ENCODE measurements around the gene C5orf15.

Gene C5orf15

GRCh38 chr5:133924221-133924920, 44.1 kb downstream of the C5orf15 start:
- no peak; the same call in 1 of the 3 replicates for ATAC-seq
- TF ChIP-seq GLIS3 (CRISPR knock-in tag; IDR thresholded peaks at IDR 0.05) (no peak), OSR1 (CRISPR knock-in tag; IDR thresholded peaks at IDR 0.05) (no peak), TCF4 (CRISPR knock-in tag; IDR thresholded peaks at IDR 0.05; ENCODE audit: borderline replicate concordance) (no peak), CSDC2 (CRISPR knock-in tag; IDR thresholded peaks at IDR 0.05) (no peak), ZNF8 (CRISPR knock-in tag; IDR thresholded peaks at IDR 0.05) (no peak), PPARA (CRISPR knock-in tag; IDR thresholded peaks at IDR 0.05; ENCODE audit: borderline replicate concordance) (no peak), BACH2 (CRISPR knock-in tag; IDR thresholded peaks at IDR 0.05; ENCODE audit: borderline replicate concordance) (no peak), ZNF70 (CRISPR knock-in tag; IDR thresholded peaks at IDR 0.05) (no peak), ZFP3 (CRISPR knock-in tag; IDR thresholded peaks at IDR 0.05) (no peak), CREB5 (CRISPR knock-in tag; IDR thresholded peaks at IDR 0.05; ENCODE audit: low read depth) (no peak), ARNTL (CRISPR knock-in tag; IDR thresholded peaks at IDR 0.05; ENCODE audit: borderline replicate concordance, low read depth) (no peak), ZNF565 (CRISPR knock-in tag; conservative IDR thresholded peaks at IDR 0.05; ENCODE audit: low read depth) (no peak), ISL1 (CRISPR knock-in tag; IDR thresholded peaks at IDR 0.05) (no peak), RARB (CRISPR knock-in tag; IDR thresholded peaks at IDR 0.05) (no peak), TOX (CRISPR knock-in tag; IDR thresholded peaks at IDR 0.05; ENCODE audit: borderline replicate concordance) (no peak), ZC3H10 (CRISPR knock-in tag; IDR thresholded peaks at IDR 0.05) (no peak)
- TF ChIP-seq, protein P1, sequence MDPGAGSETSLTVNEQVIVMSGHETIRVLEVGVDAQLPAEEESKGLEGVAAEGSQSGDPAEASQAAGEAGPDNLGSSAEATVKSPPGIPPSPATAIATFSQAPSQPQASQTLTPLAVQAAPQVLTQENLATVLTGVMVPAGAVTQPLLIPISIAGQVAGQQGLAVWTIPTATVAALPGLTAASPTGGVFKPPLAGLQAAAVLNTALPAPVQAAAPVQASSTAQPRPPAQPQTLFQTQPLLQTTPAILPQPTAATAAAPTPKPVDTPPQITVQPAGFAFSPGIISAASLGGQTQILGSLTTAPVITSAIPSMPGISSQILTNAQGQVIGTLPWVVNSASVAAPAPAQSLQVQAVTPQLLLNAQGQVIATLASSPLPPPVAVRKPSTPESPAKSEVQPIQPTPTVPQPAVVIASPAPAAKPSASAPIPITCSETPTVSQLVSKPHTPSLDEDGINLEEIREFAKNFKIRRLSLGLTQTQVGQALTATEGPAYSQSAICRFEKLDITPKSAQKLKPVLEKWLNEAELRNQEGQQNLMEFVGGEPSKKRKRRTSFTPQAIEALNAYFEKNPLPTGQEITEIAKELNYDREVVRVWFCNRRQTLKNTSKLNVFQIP (CRISPR knock-in tag; IDR thresholded peaks at IDR 0.05; ENCODE audit: borderline replicate concordance, low read depth) = no peak
- TF ChIP-seq, protein P2, sequence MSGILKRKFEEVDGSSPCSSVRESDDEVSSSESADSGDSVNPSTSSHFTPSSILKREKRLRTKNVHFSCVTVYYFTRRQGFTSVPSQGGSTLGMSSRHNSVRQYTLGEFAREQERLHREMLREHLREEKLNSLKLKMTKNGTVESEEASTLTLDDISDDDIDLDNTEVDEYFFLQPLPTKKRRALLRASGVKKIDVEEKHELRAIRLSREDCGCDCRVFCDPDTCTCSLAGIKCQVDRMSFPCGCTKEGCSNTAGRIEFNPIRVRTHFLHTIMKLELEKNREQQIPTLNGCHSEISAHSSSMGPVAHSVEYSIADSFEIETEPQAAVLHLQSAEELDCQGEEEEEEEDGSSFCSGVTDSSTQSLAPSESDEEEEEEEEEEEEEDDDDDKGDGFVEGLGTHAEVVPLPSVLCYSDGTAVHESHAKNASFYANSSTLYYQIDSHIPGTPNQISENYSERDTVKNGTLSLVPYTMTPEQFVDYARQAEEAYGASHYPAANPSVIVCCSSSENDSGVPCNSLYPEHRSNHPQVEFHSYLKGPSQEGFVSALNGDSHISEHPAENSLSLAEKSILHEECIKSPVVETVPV (CRISPR knock-in tag; IDR thresholded peaks at IDR 0.05) = no peak

DNA sequence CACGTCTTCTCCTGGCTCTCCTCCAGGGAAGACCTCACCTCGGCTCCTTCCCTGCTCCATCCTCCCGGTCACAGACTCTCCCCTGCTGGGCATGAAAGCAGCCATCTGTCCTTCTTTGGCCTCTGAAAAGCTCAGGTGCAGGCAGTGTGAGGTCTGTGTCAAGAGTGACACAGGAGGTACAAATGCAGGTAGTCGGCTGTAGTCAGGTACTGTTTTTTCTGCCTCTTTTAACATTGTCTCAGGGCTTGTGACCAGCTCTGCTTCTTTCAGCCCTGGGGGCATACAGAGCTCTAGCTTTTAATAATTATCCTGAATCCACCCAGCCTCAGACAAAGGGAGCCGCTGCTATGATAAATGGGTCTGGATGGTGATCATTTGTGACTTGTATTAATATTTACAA, 46.4 kb downstream of the C5orf15 start:
- TF ChIP-seq ZC3H10 (CRISPR knock-in tag; IDR thresholded peaks at IDR 0.05) (no peak), RARB (CRISPR knock-in tag; IDR thresholded peaks at IDR 0.05) (no peak), TOX (CRISPR knock-in tag; IDR thresholded peaks at IDR 0.05; ENCODE audit: borderline replicate concordance) (no peak), OSR1 (CRISPR knock-in tag; IDR thresholded peaks at IDR 0.05) (no peak), ZFP30 (CRISPR knock-in tag; IDR thresholded peaks at IDR 0.05) (no peak), ZFP3 (CRISPR knock-in tag; IDR thresholded peaks at IDR 0.05) (no peak), TSHZ2 (CRISPR knock-in tag; IDR thresholded peaks at IDR 0.05) (no peak), GLIS3 (CRISPR knock-in tag; IDR thresholded peaks at IDR 0.05) (no peak), TCF4 (CRISPR knock-in tag; IDR thresholded peaks at IDR 0.05; ENCODE audit: borderline replicate concordance) (no peak), ZNF70 (CRISPR knock-in tag; IDR thresholded peaks at IDR 0.05) (no peak), ZNF8 (CRISPR knock-in tag; IDR thresholded peaks at IDR 0.05) (no peak), CSDC2 (CRISPR knock-in tag; IDR thresholded peaks at IDR 0.05) (no peak), ESRRG (CRISPR knock-in tag; IDR thresholded peaks at IDR 0.05) (no peak)
- TF ChIP-seq, protein P3, sequence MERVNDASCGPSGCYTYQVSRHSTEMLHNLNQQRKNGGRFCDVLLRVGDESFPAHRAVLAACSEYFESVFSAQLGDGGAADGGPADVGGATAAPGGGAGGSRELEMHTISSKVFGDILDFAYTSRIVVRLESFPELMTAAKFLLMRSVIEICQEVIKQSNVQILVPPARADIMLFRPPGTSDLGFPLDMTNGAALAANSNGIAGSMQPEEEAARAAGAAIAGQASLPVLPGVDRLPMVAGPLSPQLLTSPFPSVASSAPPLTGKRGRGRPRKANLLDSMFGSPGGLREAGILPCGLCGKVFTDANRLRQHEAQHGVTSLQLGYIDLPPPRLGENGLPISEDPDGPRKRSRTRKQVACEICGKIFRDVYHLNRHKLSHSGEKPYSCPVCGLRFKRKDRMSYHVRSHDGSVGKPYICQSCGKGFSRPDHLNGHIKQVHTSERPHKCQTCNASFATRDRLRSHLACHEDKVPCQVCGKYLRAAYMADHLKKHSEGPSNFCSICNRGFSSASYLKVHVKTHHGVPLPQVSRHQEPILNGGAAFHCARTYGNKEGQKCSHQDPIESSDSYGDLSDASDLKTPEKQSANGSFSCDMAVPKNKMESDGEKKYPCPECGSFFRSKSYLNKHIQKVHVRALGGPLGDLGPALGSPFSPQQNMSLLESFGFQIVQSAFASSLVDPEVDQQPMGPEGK (CRISPR knock-in tag; IDR thresholded peaks at IDR 0.05; ENCODE audit: borderline replicate concordance) = no peak
- TF ChIP-seq, protein P1 (CRISPR knock-in tag; IDR thresholded peaks at IDR 0.05; ENCODE audit: borderline replicate concordance, low read depth) = no peak
- no peak for ATAC-seq
